Heart right ventricle (tissue), 16 donors: ENCODE data around the gene PTPRE. TPM values are rescaled to one million over a fixed set of nuclear protein-coding genes. Genes with fewer than 3 reads are reported as not detected.
A peak's percentile ranks its signal among the peaks of the same experiment; 100 is the strongest.

Experiments used
- ATAC-seq, 8 donors: fragments of 200-7000 bp; cut with Tn5 transposase; one replicate each; pipeline ENCODE4 v1.9.1; 2020; ENCODE audit warnings: mild to moderate bottlenecking in 8 of 8, moderate library complexity in 8 of 8, moderate number of reproducible peaks in 1 of 8
- DNase-seq, 2 donors: peaks; one replicate each; pipeline ENCODE4 v3.0.0-alpha.2; 2020
- H3K27ac ChIP-seq, 10 donors: fragments of 200-600 bp; sonication (generic) in 2 of 10; one replicate each; pipeline versions ENCODE4 v1.5.0 to v1.8.0; 2020 to 2022; ENCODE audit warnings: mild to moderate bottlenecking in 3 of 10
- H3K27me3 ChIP-seq, 7 donors: fragments of 200-600 bp; one replicate each; pipeline ENCODE4 v1.8.0; 2021 to 2022; ENCODE audit warnings: mild to moderate bottlenecking in 2 of 7
- H3K36me3 ChIP-seq, 9 donors: fragments of 200-600 bp; sonication (generic) in 1 of 9; one replicate each; pipeline versions ENCODE4 v1.5.0 to v1.8.0; 2020 to 2022; ENCODE audit warnings: mild to moderate bottlenecking in 2 of 9
- H3K4me1 ChIP-seq, 9 donors: fragments of 200-600 bp; sonication (generic) in 1 of 9; one replicate each; pipeline versions ENCODE4 v1.5.0 to v1.8.0; 2020 to 2022; ENCODE audit warnings: mild to moderate bottlenecking in 4 of 9
- H3K4me3 ChIP-seq, 10 donors: fragments of 200-600 bp; sonication (generic) in 2 of 10; one replicate each; pipeline versions ENCODE4 v1.5.0 to v1.8.0; 2020 to 2022; ENCODE audit warnings: mild to moderate bottlenecking in 7 of 10, moderate library complexity in 2 of 10
- H3K9me3 ChIP-seq, 11 donors: fragments of 200-600 bp in 10 of 11; sonication (generic) in 2 of 11; one replicate each; pipeline versions ENCODE4 v1.5.0 to v1.8.0; 2013 to 2022; ENCODE audit warnings: mild to moderate bottlenecking in 2 of 11, control low read depth in 1 of 11, moderate library complexity in 1 of 11
- CTCF ChIP-seq, 9 donors: fragments of 200-600 bp; sonication (generic) in 2 of 9; IDR thresholded peaks; one replicate each; pipeline versions ENCODE4 v1.5.0 to v1.8.0; 2021 to 2022; ENCODE audit warnings: antibody characterized with exemption in 9 of 9, mild to moderate bottlenecking in 5 of 9, moderate library complexity in 1 of 9
- WGBS, 2 donors: extraction: QIAGEN DNeasy Blood & Tissue Kit; methylation state at CpG; one replicate each; pipeline ENCODE4 v1.1.7; 2013; ENCODE audit warnings: inconsistent platforms in 1 of 2; 5-methylcytosine and 5-hydroxymethylcytosine counted together
- intact Hi-C, 10 donors: fragments of 100-400 bp; cut with DNase I; formaldehyde crosslinking; loops; one replicate each; pipeline versions ENCODE4 v1.11.1 to v1.14.2; 2022
- polyA plus RNA-seq, 2 donors: library from polyadenylated mRNA; stranded (reverse); fragments of 200-250 nt; gene quantifications; one replicate each; pipeline ENCODE4 v1.2.3, GENCODE V29; 2013
- total RNA-seq, 10 donors: library from RNA; stranded (reverse); fragmentation: NEBNext Ultra II Directional in 3 of 10; extraction: Animal tissue kit (Norgen Biotek cat#: 25700) in 3 of 10; gene quantifications; one replicate each; pipeline versions ENCODE4 v1.2.1 to v1.2.4, GENCODE V29; 2021 to 2023
- donor health status: Arrhythmogenic right ventricular cardiomyopathy.
- donor health status: ischemic (EF 13 %, LVEDD 7.1; RV severe dilation, severe dysfunction).
- donor health status: healthy with polysubstance abuse.
- donor health status: DM: no; HTN: yes; CAD: no.
- donor health status: DM: no; HTN: no; CAD: no.
- donor health status: ischemic (EF 25% LVEDD 6.9; RV normal size, moderate dysfunction).
- donor health status: ischemic (EF 25% LVEDD 5.7; RV mildly dilated, moderate dysfunction).
- donor health status: healthy.
- donor health status: DM: yes; HTN: yes; CAD: no.
- donor health status: Ischemic cardiomyopathy.
- donor health status: ischemic (EF 35%, LVEDD 5.7; RV mildly dilated, moderate dysfunction).
- donor health status: nonischemic (EF 11% LVEDD 7.7; RV severe dilation, severe dysfunction).
- donor health status: DM: yes; HTN: yes; CAD: no.
- donor health status: PGD.
- donor health status: ischemic (EF 29% LVEDD 5.4; RV normal size, mild dysfunction).
- donor health status: nonischemic (EF 23%, LVEDD 6.1; RV moderate dilation, normal function).

PTPRE gene
- total and polyA plus RNA-seq, 12 donors: 6.1 to 42.8 (median 22.1) TPM

GRCh38 chr10:127907411-127908105 lies 655 bp downstream of the PTPRE start:
- intact Hi-C loops: loop anchor here in 9 of 10 donors (1.0 to 10.0 kb wide), 7 partner anchors 103 to 247 kb away; no protein-coding TSS in a partner anchor
- peaks cover 2 to 56% (median 36%) of the 10 kb centered on the region in 9 donors for H3K4me1 ChIP-seq
- peak overlapping the region; percentile 66 to 92 (median 76) for H3K4me3 ChIP-seq
- WGBS, 2 donors: 2 to 4% methylated on average over 64 to 65 of the region's 65 CpGs
- H3K27ac ChIP-seq: peak overlapping the region; percentile 76 to 96 (median 90)
- H3K9me3 ChIP-seq: no peaks in the 10 kb centered on the region
- ATAC-seq: peak; percentile 30 to 65 (median 50)
- DNase-seq: peak; percentile 54 to 60
- H3K36me3 ChIP-seq: no peaks in the 10 kb centered on the region
- TF ChIP-seq CTCF (IDR thresholded peaks at IDR 0.05): peak in 2 of 9 donors; percentile 25 to 28
- peaks cover 0 to 6% (median 0%) of the 10 kb centered on the region in 7 donors for H3K27me3 ChIP-seq

- intact Hi-C loops: loop anchor here in 5 of 10 donors (5.0 to 10.0 kb wide), 3 partner anchors 104 to 246 kb away; no protein-coding TSS in a partner anchor
- Histone ChIP-seq H3K27me3 (peaks cover 0 to 6% (median 0%) of the 10 kb centered on the region in 7 donors), H3K27ac (peak overlapping the region in 9 of 10 donors; percentile 85 to 96 (median 91)), H3K4me3 (peak overlapping the region; percentile 66 to 92 (median 76)), H3K36me3 (no peaks in the 10 kb centered on the region), H3K4me1 (peaks cover 2 to 63% (median 42%) of the 10 kb centered on the region in 9 donors), H3K9me3 (no peaks in the 10 kb centered on the region)
- DNase-seq (peak in 1 of 2 donors; percentile 51), ATAC-seq (peak in 5 of 8 donors; percentile 23 to 84 (median 58))
- WGBS, 2 donors: 59 to 67% methylated on average over 13 of the region's 13 CpGs
- no peak for TF ChIP-seq CTCF (IDR thresholded peaks at IDR 0.05)
Measured at GRCh38 chr10:127908106-127908958, 1.4 kb downstream of the PTPRE start.

GRCh38 chr10:127908959-127909267 lies 2.0 kb downstream of the PTPRE start:
- no peak for DNase-seq
- H3K36me3 ChIP-seq: no peaks in the 10 kb centered on the region
- no peaks in the 10 kb centered on the region for H3K9me3 ChIP-seq
- WGBS, 2 donors: 87 to 90% methylated on average over 8 of the region's 8 CpGs
- no peak for TF ChIP-seq CTCF (IDR thresholded peaks at IDR 0.05)
- H3K4me1 ChIP-seq: peaks cover 2 to 68% (median 48%) of the 10 kb centered on the region in 9 donors
- intact Hi-C loops: loop anchor here in 5 of 10 donors (5.0 to 10.0 kb wide), 3 partner anchors 103 to 246 kb away; no protein-coding TSS in a partner anchor
- no peak for ATAC-seq
- no peak overlapping the region for H3K4me3 ChIP-seq
- H3K27ac ChIP-seq: peak overlapping the region in 6 of 10 donors; percentile 90 to 96 (median 94)
- H3K27me3 ChIP-seq: peaks cover 0 to 6% (median 0%) of the 10 kb centered on the region in 7 donors
